Dendritic cell treated with granulocyte-macrophage colony-stimulating factor and Interleukin-4, amounts not matched to agents 40 ng/mL and 50 ng/mL, for 4 days (primary cell): ENCODE data around the gene MIPEP.

Experiments used
- H3K27ac Mint-ChIP-seq: one replicate; pipeline ENCODE4 v1.8.0; 2022; ENCODE audit warnings: mild to moderate bottlenecking, mixed read lengths
- H3K27me3 Mint-ChIP-seq: one replicate; pipeline ENCODE4 v1.8.0; 2022; ENCODE audit warnings: mild to moderate bottlenecking, mixed read lengths
- H3K36me3 Mint-ChIP-seq: one replicate; pipeline ENCODE4 v1.8.0; 2022; ENCODE audit warnings: low read depth, mixed read lengths
- H3K4me1 Mint-ChIP-seq: one replicate; pipeline ENCODE4 v1.8.0; 2022; ENCODE audit warnings: low read depth, mixed read lengths
- H3K4me3 Mint-ChIP-seq: one replicate; pipeline ENCODE4 v1.8.0; 2022; ENCODE audit warnings: mild to moderate bottlenecking, moderate library complexity, mixed read lengths
- H3K9me3 Mint-ChIP-seq: one replicate; pipeline ENCODE4 v1.8.0; 2022; ENCODE audit warnings: mixed read lengths
- intact Hi-C: fragments of 100-400 bp; cut with micrococcal nuclease; formaldehyde crosslinking; loops from one replicate; pipeline ENCODE4 v1.15.0; 2022

MIPEP gene

DNA sequence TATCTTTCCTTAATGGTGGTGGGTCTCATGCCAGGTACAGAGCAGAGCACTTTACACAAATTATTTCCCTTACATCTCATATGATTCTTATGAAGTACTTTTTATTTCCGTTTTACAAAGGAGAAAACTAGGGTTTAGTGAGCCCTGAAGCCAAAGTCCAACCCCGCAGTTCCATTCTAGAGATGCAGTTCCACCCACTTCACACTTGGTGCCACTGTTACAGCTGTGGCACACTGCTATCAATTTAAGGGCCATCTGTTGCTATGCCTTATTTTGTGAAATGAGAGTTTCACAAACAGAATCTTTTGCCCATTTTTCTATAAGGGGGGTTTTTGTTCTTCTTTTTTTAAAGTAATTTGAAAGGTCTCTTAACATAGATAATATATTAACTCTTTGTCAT lies 12.9 kb downstream of the MIPEP start:
- Mint-ChIP-seq H3K36me3 (peaks cover 33% of the 10 kb centered on the region), H3K27me3 (no peaks in the 10 kb centered on the region), H3K4me1 (no peaks in the 10 kb centered on the region), H3K9me3 (no peaks in the 10 kb centered on the region), H3K4me3 (no peak overlapping the region), H3K27ac (no peak overlapping the region)
- intact Hi-C loops, result no loop called here

DNA sequence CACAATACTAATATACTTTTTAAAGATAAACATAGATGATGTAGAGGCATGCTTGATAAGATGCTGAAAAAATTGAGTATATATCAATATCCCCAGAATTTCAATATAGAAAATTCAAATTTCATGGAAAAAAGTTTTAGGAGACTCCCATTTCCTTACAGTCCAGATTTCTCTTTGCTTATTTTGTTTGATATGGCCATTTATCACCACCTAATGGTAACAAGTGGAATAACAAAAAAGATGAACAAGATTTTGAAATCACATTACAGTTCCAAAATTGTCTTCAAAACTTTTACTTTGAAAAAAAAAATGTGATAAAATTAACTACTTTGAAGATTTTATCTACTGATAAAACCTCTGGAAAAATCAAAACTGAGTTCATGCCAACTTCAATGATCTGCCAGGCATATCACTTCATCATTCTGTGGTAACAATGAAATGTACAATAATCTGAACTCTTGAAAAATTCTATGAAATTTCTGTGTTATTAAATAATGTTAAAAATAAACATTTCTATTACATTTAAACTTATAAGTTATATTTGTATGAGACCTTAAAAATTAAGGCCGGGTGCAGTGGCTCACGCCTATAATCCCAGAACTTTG lies 17.5 kb downstream of the MIPEP start:
- no peaks in the 10 kb centered on the region for H3K9me3 Mint-ChIP-seq
- H3K27me3 Mint-ChIP-seq, result no peaks in the 10 kb centered on the region
- peaks cover 16% of the 10 kb centered on the region for H3K36me3 Mint-ChIP-seq
- no peak overlapping the region for H3K4me3 Mint-ChIP-seq
- intact Hi-C loops, result loop anchor here (1.0 to 5.0 kb wide), 4 partner anchors 293 to 464 kb away; no protein-coding TSS in a partner anchor
- no peaks in the 10 kb centered on the region for H3K4me1 Mint-ChIP-seq
- H3K27ac Mint-ChIP-seq, result no peak overlapping the region

DNA sequence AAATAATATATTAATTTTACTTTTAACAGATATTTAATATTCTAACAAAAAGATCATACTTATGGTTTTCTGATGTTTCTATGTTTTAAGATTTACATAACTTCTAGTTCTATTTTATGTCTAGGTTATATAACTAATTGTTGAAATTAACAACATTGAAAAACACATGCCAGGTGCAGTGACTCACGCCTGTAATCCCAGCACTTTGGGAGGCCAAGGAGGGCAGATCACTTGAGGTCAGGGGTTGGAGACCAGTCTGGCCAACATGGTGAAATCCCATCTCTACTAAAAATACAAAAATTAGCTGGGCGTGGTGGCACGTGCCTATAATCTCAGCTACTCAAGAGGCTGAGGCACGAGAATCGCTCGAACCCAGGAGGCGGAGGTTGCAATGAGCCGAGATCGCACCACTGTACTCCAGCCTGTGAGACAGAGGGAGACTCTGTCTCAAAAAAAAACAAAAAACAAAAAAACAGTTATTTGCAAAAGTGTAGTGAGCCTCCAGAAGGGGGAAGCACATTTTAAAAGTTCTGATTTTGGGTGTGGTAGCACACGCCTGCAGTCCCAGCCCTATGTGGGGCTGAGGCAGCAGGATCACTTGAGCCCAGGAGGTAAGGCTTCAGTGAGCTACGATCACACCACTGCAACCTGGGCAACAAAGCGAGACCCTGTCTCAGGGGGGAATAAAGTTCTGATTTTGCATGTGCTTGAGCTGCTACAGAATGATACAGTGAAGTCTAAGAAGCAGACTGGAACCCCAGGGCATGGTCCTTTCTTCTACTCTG lies 18.7 kb downstream of the MIPEP start:
- intact Hi-C loops, result loop anchor here (1.0 to 5.0 kb wide), 4 partner anchors 292 to 463 kb away; no protein-coding TSS in a partner anchor
- H3K27ac Mint-ChIP-seq, result no peak overlapping the region
- no peak overlapping the region for H3K4me3 Mint-ChIP-seq
- peaks cover 6% of the 10 kb centered on the region for H3K4me1 Mint-ChIP-seq
- H3K27me3 Mint-ChIP-seq, result no peaks in the 10 kb centered on the region
- H3K9me3 Mint-ChIP-seq, result no peaks in the 10 kb centered on the region
- H3K36me3 Mint-ChIP-seq, result peaks cover 9% of the 10 kb centered on the region

DNA sequence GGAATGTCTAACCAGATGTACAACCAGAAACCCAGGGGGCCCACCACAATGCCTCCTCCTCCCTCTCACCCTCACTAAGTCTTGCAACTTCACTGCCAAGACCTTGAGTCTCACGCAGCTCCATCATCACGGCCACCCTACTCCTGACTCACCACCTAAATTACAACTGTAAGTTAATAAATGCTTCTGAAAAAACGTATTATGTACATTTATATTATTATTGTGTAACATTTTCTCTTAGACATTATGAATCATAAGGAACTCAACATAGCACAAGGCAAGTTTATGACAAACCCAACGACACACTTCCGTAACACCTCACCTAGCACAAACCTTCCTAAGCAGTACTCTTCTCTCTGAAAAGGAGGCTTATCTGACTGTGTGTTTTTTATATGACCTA lies 20.7 kb downstream of the MIPEP start:
- no peak overlapping the region for H3K4me3 Mint-ChIP-seq
- H3K27me3 Mint-ChIP-seq, result no peaks in the 10 kb centered on the region
- peaks cover 6% of the 10 kb centered on the region for H3K4me1 Mint-ChIP-seq
- H3K9me3 Mint-ChIP-seq, result no peaks in the 10 kb centered on the region
- intact Hi-C loops, result no loop called here
- no peak overlapping the region for H3K27ac Mint-ChIP-seq
- H3K36me3 Mint-ChIP-seq, result peaks cover 7% of the 10 kb centered on the region

DNA sequence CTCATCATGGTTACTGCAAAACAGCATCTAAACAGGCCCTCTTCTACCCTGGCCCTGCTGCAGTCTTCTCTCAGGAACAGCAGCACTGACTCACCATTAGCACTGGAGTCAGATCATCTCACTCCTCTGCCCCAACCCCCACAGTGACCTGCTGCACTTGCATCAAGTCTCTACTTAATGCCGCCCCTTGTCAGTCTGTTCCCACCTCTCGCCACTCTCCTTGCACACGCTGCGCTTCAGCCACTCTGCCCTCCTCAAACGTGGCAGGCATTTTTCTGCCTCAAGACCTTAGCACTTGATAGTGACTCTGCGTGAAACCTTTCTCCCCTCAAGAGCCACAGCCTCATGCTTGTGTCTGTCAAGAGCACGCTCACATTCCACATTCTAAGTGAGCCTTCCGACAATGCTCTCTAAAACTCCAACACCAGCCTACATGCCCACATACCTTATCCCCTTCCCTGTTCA lies 22.1 kb downstream of the MIPEP start:
- intact Hi-C loops, result no loop called here
- no peak overlapping the region for H3K27ac Mint-ChIP-seq
- no peaks in the 10 kb centered on the region for H3K27me3 Mint-ChIP-seq

DNA sequence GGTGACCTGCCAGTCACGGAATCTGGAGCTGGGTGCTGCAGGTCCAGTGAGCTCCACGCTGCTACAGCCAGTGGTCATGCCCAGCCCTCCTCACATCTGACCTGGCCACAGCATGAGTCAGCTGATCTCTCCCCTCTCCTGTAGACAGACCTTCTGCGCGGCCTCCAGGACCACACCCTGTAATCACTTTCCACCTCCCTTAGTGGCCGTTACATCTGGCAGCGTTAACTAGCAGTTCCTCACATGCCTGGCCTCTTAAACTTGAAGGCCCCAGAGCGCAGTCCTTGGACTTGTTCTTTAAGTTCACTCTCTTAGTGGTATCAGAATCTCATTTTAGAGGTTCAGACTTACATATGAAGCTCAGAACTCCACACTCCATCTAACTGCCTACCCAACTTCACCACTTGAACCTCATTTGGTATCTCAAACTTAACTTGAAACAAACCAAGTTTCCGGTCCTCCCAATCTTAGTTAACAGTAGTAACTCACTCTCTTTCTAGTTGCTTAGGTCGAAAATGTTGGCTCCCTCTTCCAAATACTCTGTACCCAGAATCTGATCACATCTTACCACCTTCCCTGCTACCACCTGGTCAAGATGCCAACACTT lies 22.7 kb downstream of the MIPEP start:
- H3K9me3 Mint-ChIP-seq, result no peaks in the 10 kb centered on the region
- peak overlapping the region; percentile 11 for H3K27ac Mint-ChIP-seq
- no peak overlapping the region for H3K4me3 Mint-ChIP-seq
- intact Hi-C loops, result no loop called here
- peaks cover 6% of the 10 kb centered on the region for H3K4me1 Mint-ChIP-seq
- no peaks in the 10 kb centered on the region for H3K27me3 Mint-ChIP-seq
- no peaks in the 10 kb centered on the region for H3K36me3 Mint-ChIP-seq

More for the DNA sequence above, 22.1 kb downstream of the MIPEP start:
- Mint-ChIP-seq H3K36me3 (no peaks in the 10 kb centered on the region), H3K9me3 (no peaks in the 10 kb centered on the region), H3K4me3 (no peak overlapping the region), H3K4me1 (peaks cover 6% of the 10 kb centered on the region)

DNA sequence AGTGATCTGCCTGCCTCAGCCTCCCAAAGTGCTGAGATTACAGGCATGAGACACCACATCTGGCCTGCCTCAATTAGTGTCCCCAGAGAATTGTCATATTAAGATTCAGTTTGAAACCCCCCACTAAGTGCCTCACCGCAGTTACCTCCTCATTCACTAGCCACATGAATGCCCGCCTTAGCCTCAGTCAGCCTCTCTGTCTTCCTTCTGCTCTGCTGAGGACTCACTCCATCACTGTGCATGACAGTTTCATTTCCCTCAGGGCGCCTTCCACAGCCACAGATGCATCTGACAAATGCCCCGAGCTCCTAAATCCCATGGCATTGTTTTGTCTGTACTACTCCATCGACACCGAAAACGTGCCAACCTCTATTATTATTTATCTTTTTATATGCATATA lies 23.3 kb downstream of the MIPEP start:
- no peak overlapping the region for H3K4me3 Mint-ChIP-seq
- intact Hi-C loops, result no loop called here
- peaks cover 6% of the 10 kb centered on the region for H3K4me1 Mint-ChIP-seq
- H3K9me3 Mint-ChIP-seq, result no peaks in the 10 kb centered on the region
- peak overlapping the region; percentile 11 for H3K27ac Mint-ChIP-seq
- H3K27me3 Mint-ChIP-seq, result no peaks in the 10 kb centered on the region
- peaks cover 2% of the 10 kb centered on the region for H3K36me3 Mint-ChIP-seq

DNA sequence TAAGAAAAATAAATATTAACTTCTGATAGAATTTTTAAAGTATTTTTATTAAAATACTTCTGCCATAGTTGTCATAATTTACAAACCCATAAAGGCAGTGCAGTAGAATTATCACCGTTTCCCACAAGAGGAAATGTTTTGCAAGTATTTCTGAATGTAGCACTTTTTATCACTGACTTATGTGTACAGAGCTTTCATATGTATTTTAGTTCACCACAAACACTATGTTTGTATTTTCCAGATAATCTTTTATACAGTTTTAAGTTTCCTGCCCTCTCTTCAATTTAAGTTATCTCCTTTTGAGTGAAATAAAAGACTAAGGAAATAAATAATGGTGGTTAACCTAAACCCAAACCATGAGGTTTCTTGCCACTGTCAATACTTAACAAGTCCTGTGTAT lies 24.2 kb downstream of the MIPEP start:
- Mint-ChIP-seq H3K36me3 (peaks cover 8% of the 10 kb centered on the region), H3K27ac (no peak overlapping the region), H3K9me3 (no peaks in the 10 kb centered on the region), H3K4me3 (no peak overlapping the region), H3K4me1 (peaks cover 6% of the 10 kb centered on the region), H3K27me3 (no peaks in the 10 kb centered on the region)
- intact Hi-C loops, result no loop called here

DNA sequence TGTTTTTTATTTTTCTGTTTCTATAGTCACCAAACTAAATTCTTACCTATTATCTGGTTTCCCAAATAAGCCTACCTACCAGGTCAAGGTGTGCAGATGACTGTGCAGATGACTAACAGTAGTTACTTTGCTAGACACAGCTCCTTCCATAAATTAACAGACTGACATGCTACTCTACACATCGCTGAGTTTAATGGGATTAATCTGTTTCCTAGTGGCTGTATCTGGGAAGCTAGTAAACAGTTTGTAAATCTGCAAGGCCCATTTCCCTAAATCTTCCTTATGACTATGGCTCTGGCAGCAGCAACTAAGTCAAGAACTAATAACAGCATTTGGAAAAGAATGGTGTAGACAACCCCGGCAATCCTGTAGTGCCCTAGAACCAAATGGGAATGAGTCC lies 27.9 kb downstream of the MIPEP start:
- H3K36me3 Mint-ChIP-seq, result peaks cover 12% of the 10 kb centered on the region
- no peak overlapping the region for H3K27ac Mint-ChIP-seq
- peaks cover 6% of the 10 kb centered on the region for H3K4me1 Mint-ChIP-seq
- no peak overlapping the region for H3K4me3 Mint-ChIP-seq
- H3K27me3 Mint-ChIP-seq, result no peaks in the 10 kb centered on the region
- intact Hi-C loops, result no loop called here
- no peaks in the 10 kb centered on the region for H3K9me3 Mint-ChIP-seq

DNA sequence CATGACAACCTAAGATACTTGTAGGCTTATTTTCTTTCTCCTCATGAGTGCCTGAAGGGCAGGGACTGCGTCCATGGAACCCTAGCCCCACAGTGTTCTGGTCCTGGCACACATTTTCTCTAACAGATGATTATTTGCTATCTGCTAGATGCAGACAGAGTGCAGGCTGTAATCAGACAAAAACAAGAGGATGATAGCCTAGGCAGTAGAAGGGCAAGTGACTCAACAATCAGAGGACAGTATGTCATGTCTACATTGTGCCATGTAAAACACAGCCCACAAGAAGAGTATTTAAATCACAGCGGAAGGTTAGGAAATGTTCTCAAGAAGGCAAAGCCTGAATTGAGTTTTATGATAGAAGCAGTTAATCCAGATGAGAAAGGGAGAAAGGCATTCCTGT lies 29.3 kb downstream of the MIPEP start:
- no peaks in the 10 kb centered on the region for H3K9me3 Mint-ChIP-seq
- H3K36me3 Mint-ChIP-seq, result peaks cover 17% of the 10 kb centered on the region
- H3K27ac Mint-ChIP-seq, result no peak overlapping the region
- intact Hi-C loops, result no loop called here
- no peaks in the 10 kb centered on the region for H3K27me3 Mint-ChIP-seq
- no peak overlapping the region for H3K4me3 Mint-ChIP-seq
- no peaks in the 10 kb centered on the region for H3K4me1 Mint-ChIP-seq

DNA sequence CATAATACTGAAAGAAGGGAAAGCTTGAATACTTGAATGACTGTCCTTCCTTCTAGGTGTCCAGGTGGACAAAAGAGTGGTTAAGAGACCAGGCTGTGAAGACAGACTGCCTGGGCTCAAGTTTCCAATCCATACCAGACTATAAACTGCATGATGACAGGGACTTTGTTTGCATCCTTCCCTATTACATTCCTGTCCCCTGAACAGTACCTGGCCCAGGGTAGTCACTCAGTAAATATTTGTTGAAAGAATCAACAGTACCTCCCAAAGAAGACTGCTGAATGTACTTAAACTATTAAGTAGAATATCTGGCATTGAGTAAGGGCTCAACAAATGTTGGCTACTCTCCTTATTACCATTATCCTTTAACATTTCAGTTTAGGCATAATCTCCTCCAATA lies 29.7 kb downstream of the MIPEP start:
- H3K36me3 Mint-ChIP-seq, result peaks cover 20% of the 10 kb centered on the region
- H3K4me1 Mint-ChIP-seq, result no peaks in the 10 kb centered on the region
- no peaks in the 10 kb centered on the region for H3K9me3 Mint-ChIP-seq
- no peak overlapping the region for H3K27ac Mint-ChIP-seq
- no peak overlapping the region for H3K4me3 Mint-ChIP-seq
- H3K27me3 Mint-ChIP-seq, result no peaks in the 10 kb centered on the region
- intact Hi-C loops, result no loop called here

DNA sequence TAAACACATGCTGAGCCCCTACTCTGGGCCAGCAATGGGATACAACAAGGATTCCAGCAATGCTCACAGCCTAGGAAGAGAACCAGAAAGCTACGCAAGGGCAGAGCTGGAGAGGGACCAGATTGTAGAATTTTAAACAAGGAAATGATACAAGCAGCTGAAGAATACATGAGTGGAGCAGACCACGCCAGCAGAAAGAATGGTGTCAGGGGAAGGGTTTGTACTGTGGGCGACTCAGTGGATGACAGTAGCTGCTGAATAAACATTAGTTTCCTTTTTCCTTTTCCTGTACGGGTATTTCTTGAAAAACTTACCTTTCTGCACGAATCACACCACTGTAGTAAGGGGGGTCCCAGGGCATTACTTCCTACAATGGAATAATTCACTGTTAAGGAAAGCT lies 30.7 kb downstream of the MIPEP start:
- no peak overlapping the region for H3K4me3 Mint-ChIP-seq
- H3K36me3 Mint-ChIP-seq, result peaks cover 26% of the 10 kb centered on the region
- no peaks in the 10 kb centered on the region for H3K9me3 Mint-ChIP-seq
- H3K27ac Mint-ChIP-seq, result no peak overlapping the region
- no peaks in the 10 kb centered on the region for H3K4me1 Mint-ChIP-seq
- intact Hi-C loops, result no loop called here
- H3K27me3 Mint-ChIP-seq, result no peaks in the 10 kb centered on the region

DNA sequence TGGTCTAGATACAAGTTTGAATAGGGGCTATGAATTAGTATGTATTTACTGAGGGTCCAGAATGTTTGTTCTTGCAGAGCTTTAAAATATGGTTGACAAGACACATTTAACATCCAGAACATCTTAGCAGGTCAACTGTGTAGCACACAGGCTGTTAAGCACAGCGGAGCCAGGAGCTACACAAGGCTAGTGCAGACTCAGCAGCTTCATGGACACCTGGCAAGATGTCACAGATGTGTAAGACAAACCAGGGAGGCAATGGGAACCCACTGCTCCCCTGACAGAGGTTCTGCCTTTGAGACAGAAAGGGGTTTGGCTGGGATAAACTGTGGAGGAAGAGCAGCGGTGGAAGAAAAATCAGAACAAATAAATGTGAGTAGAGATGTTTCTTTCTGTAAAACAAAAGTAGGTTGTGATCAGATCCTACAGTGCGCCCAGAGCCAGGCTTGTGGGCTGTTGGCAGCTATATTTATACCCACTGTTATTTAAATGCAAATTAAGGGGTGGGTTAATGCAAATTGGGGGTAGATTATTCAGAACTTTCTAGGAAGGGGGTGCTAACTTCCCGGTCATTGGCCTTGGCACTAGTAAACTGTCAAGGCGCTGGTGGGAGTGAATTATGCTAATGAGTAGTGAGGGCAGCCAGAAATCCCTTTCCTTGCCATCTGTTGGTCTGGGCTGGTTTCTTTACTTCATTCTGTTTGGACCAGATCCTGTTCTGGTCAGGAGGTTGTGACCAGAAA lies 33.0 kb downstream of the MIPEP start:
- intact Hi-C loops, result no loop called here
- Mint-ChIP-seq H3K9me3 (no peaks in the 10 kb centered on the region), H3K27ac (no peak overlapping the region), H3K4me1 (no peaks in the 10 kb centered on the region), H3K36me3 (peaks cover 27% of the 10 kb centered on the region), H3K4me3 (no peak overlapping the region), H3K27me3 (no peaks in the 10 kb centered on the region)

DNA sequence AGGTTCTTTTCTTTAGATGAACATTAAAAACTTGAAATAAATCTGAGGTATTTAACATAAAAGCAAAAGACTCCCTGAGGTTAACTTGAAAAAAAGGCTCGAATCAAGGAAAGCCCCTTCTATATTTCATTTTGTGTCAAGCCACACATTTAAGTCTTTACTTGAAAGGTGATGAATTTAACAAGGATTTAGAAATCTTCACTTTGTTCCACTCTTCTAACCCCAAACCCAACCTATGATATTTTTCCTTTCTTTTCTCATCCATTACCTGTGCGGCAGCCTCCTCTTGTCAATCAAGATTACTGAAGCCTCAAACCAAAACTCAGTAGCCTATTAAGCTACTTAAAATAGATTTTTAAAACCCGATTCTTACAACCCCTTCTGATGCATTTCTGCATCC lies 33.8 kb downstream of the MIPEP start:
- intact Hi-C loops, result no loop called here
- H3K9me3 Mint-ChIP-seq, result no peaks in the 10 kb centered on the region
- peaks cover 20% of the 10 kb centered on the region for H3K36me3 Mint-ChIP-seq
- no peak overlapping the region for H3K4me3 Mint-ChIP-seq
- no peaks in the 10 kb centered on the region for H3K4me1 Mint-ChIP-seq
- H3K27ac Mint-ChIP-seq, result no peak overlapping the region
- H3K27me3 Mint-ChIP-seq, result no peaks in the 10 kb centered on the region
